ENCODE data around the gene FAM216A. TPM values are rescaled to one million over a fixed set of nuclear protein-coding genes. Genes with fewer than 3 reads are reported as not detected.
"Not testable (repeated sequence)": the region's sequence is repeated elsewhere in the genome, so short reads cannot be mapped to it uniquely, and the experiment has no call there.

FAM216A gene
- total RNA-seq, 1 donor from 2014 or later = 11.0 TPM

GRCh38 chr12:110513842-110514241, 45.2 kb downstream of the FAM216A start:
- DNase-seq (ENCODE audit: extremely low spot score in 2 of 2) = no peak
- intact Hi-C loops (cut with DNase I) = loop anchor here (5.0 kb wide), 1 partner anchor 88 kb away; no protein-coding TSS in a partner anchor
- no peaks in the 10 kb centered on the region for H3K27me3 ChIP-seq
- no peak overlapping the region for H3K4me3 ChIP-seq
- TF ChIP-seq POLR2AphosphoS5 (IDR thresholded peaks at IDR 0.05; ENCODE audit: insufficient read depth in 1 of 2, low read depth in 1 of 2) = no peak
- no peak for TF ChIP-seq CTCF (IDR thresholded peaks at IDR 0.05)
- TF ChIP-seq POLR2A (IDR thresholded peaks at IDR 0.05) = no peak
- no peaks in the 10 kb centered on the region for H3K9me3 ChIP-seq
- no peak overlapping the region for H3K27ac ChIP-seq
- no peaks in the 10 kb centered on the region for H3K36me3 ChIP-seq
- H3K4me1 ChIP-seq = no peaks in the 10 kb centered on the region

GRCh38 chr12:110514363-110514762, 45.7 kb downstream of the FAM216A start:
- Histone ChIP-seq H3K4me1 (no peaks in the 10 kb centered on the region), H3K36me3 (no peaks in the 10 kb centered on the region), H3K27ac (no peak overlapping the region), H3K4me3 (no peak overlapping the region), H3K27me3 (no peaks in the 10 kb centered on the region), H3K9me3 (no peaks in the 10 kb centered on the region)
- TF ChIP-seq POLR2A (IDR thresholded peaks at IDR 0.05) = no peak
- TF ChIP-seq CTCF (IDR thresholded peaks at IDR 0.05) = no peak
- no peak for TF ChIP-seq POLR2AphosphoS5 (IDR thresholded peaks at IDR 0.05; ENCODE audit: insufficient read depth in 1 of 2, low read depth in 1 of 2)
- intact Hi-C loops (cut with DNase I) = loop anchor here (5.0 kb wide), 1 partner anchor 88 kb away; no protein-coding TSS in a partner anchor
- DNase-seq (ENCODE audit: extremely low spot score in 2 of 2) = no peak

- intact Hi-C loops (cut with DNase I) = no loop called here
- H3K36me3 ChIP-seq = no peaks in the 10 kb centered on the region
- no peaks in the 10 kb centered on the region for H3K27me3 ChIP-seq
- H3K4me3 ChIP-seq = no peak overlapping the region
- H3K27ac ChIP-seq = no peak overlapping the region
- no peak for TF ChIP-seq POLR2A (IDR thresholded peaks at IDR 0.05)
- no peak for TF ChIP-seq CTCF (IDR thresholded peaks at IDR 0.05)
- TF ChIP-seq POLR2AphosphoS5 (IDR thresholded peaks at IDR 0.05; ENCODE audit: insufficient read depth in 1 of 2, low read depth in 1 of 2) = no peak
- DNase-seq (ENCODE audit: extremely low spot score in 2 of 2) = no peak
- H3K4me1 ChIP-seq = no peaks in the 10 kb centered on the region
- no peaks in the 10 kb centered on the region for H3K9me3 ChIP-seq
Measured at GRCh38 chr12:110516995-110517394, 48.4 kb downstream of the FAM216A start.

DNA sequence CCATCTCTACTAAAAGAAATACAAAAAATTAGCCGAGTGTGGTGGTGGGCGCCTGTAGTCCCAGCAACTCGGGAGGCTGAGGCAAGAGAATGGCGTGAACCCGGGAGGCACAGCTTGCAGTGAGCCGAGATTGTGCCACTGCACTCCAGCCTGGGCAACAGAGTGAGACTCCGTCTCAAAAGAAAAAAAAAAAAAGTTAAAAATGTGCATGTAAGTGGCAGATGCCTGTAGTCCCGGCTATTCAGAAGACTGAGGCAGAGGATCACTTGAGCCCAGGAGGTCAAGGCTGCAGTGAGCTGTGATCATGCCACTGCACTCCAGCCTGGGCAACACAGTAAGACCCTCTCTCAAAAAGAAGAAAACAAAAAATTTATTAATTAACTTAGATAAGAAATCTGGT, 49.4 kb downstream of the FAM216A start:
- H3K4me1 ChIP-seq; H3K27me3 ChIP-seq; H3K27ac ChIP-seq; H3K4me3 ChIP-seq; H3K9me3 ChIP-seq; H3K36me3 ChIP-seq; DNase-seq (ENCODE audit: extremely low spot score in 2 of 2); intact Hi-C loops (cut with DNase I): not testable (repeated sequence)

GRCh38 chr12:110520876-110521712, 52.4 kb downstream of the FAM216A start:
- intact Hi-C loops (cut with DNase I); H3K36me3 ChIP-seq; H3K27me3 ChIP-seq; H3K27ac ChIP-seq; H3K4me1 ChIP-seq; DNase-seq (ENCODE audit: extremely low spot score in 2 of 2); H3K9me3 ChIP-seq; H3K4me3 ChIP-seq: not testable (repeated sequence)

GRCh38 chr12:110528277-110528839, 59.7 kb downstream of the FAM216A start:
- TF ChIP-seq POLR2AphosphoS5 (IDR thresholded peaks at IDR 0.05; ENCODE audit: insufficient read depth in 1 of 2, low read depth in 1 of 2) (no peak), POLR2A (IDR thresholded peaks at IDR 0.05) (no peak), CTCF (IDR thresholded peaks at IDR 0.05) (no peak)
- Histone ChIP-seq H3K27ac (no peak overlapping the region), H3K9me3 (no peaks in the 10 kb centered on the region), H3K27me3 (no peaks in the 10 kb centered on the region), H3K4me1 (peaks cover 25% of the 10 kb centered on the region), H3K36me3 (no peaks in the 10 kb centered on the region), H3K4me3 (no peak overlapping the region)
- no peak for DNase-seq (ENCODE audit: extremely low spot score in 2 of 2)
- intact Hi-C loops (cut with DNase I) = no loop called here

Data from vagina (tissue), 2 donors.